ENCODE results near the gene LIMS1.
A peak's percentile ranks its signal among the peaks of the same experiment; 100 is the strongest.
"Not testable (repeated sequence)": the region's sequence is repeated elsewhere in the genome, so short reads cannot be mapped to it uniquely, and the experiment has no call there.

The LIMS1 gene, protein sequence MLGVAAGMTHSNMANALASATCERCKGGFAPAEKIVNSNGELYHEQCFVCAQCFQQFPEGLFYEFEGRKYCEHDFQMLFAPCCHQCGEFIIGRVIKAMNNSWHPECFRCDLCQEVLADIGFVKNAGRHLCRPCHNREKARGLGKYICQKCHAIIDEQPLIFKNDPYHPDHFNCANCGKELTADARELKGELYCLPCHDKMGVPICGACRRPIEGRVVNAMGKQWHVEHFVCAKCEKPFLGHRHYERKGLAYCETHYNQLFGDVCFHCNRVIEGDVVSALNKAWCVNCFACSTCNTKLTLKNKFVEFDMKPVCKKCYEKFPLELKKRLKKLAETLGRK

GRCh38 chr2:108533832-108534583, at the start of gene LIMS1:
LIMS1 (plus strand) TSS chr2:108534470; CDS start chr2:108534563, 93 bp downstream.
- FAIRE-seq = no peak

DNA sequence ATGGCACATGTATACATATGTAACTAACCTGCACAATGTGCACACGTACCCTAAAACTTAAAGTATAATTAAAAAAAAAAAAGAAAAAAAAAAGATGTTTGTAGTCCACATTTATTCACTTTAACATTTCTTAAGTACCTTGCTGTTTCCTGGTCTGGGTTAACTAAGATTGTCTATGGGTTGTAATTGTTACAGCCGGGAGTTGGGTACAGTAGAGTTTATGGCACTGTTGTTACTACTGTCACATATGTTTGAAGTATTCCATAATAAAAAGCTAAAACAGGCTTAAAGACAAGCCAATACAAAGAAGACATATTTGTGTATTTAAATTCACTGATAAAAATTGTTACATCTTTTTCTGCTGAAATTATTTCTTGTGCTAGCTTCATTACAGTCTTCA, 49.0 kb upstream of the LIMS1 start:
- no peak for FAIRE-seq

GRCh38 chr2:108490506-108491122, 43.7 kb upstream of the LIMS1 start:
- no peak for FAIRE-seq

- FAIRE-seq = no peak
These were observed 42.4 kb upstream of the LIMS1 start for GRCh38 chr2:108491848-108492247.

GRCh38 chr2:108492364-108492763, 41.9 kb upstream of the LIMS1 start:
- no peak for FAIRE-seq

DNA sequence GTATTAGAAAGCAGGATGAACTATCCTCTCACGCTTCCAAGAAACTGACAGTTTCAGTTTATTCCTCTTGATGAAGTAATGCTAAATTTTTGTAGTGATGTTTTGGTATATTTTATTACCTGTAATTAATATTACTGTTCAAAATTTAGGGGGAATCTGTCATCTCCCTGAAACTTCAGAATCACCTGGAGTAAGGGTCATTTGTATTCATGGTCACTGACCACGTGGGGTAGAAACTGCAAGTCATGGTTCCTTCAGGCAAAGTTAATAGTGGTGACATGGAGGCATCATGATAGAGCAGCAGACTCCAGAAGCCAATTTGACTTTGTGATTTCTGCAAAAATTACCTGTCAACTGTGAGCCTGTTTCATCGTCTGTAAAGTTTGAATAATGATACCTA, 38.1 kb upstream of the LIMS1 start:
- not testable (repeated sequence) for FAIRE-seq

DNA sequence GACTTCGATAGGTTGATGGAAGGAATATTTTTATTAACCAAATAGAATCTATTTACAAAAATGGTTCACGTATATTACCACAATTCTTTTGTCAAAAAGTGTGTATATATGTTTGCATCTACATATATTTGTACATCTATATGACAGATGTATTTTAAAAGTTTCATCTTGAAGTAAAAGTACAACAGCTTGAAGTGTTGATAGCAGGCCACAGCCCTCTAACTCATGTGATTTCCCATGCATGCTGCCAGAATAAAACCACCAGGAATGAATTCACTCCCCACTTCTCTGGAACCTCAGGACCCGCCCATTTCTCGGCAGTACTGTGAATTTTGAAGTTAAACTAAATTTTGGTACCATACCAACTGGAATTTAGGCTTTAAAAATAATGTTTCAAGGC, 26.6 kb upstream of the LIMS1 start:
- FAIRE-seq = not testable (repeated sequence)

GRCh38 chr2:108512431-108512830, 21.8 kb upstream of the LIMS1 start:
- not testable (repeated sequence) for FAIRE-seq

GRCh38 chr2:108514478-108514877, 19.8 kb upstream of the LIMS1 start:
- FAIRE-seq = peak; percentile 60

DNA sequence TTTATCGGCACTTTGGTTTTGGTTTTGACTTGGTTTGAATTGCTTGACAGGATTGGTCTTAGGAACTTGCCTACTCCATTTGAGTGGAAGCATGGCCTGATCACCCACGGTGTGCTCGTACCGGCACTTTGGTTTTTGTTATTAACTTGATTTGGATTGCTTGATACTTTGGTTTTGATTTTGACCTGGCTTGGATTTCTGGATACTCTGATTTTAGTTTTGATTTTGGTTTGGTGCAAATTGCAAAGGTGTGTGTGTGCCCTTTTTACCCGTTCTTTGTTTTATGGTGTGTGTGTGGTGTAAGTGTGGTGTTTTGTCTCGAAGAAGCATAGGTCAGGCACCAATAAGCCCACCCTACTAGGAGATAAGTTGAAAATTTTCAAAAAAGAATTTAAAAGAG, 9.6 kb upstream of the LIMS1 start:
- FAIRE-seq = not testable (repeated sequence)

GRCh38 chr2:108525258-108525657, 9.0 kb upstream of the LIMS1 start:
- FAIRE-seq = not testable (repeated sequence)

DNA sequence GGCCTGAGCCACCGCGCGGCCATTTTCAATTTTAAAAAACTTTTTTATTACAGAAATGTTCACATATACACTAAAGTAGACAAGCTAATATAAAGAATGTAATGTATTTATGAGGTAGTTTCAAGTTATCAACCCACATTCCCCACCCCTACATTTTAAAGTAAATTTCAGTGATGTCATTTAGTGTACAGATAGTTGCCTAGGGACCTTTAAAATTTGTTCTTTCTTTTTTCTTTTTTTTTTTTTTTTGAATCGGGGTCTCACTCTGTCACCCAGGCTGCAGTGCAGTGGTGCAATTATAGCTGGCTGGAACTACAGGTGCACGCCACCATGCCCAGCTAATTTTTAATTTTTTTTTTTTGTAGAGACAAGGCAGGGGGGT, 2.6 kb upstream of the LIMS1 start:
- FAIRE-seq = no peak

DNA sequence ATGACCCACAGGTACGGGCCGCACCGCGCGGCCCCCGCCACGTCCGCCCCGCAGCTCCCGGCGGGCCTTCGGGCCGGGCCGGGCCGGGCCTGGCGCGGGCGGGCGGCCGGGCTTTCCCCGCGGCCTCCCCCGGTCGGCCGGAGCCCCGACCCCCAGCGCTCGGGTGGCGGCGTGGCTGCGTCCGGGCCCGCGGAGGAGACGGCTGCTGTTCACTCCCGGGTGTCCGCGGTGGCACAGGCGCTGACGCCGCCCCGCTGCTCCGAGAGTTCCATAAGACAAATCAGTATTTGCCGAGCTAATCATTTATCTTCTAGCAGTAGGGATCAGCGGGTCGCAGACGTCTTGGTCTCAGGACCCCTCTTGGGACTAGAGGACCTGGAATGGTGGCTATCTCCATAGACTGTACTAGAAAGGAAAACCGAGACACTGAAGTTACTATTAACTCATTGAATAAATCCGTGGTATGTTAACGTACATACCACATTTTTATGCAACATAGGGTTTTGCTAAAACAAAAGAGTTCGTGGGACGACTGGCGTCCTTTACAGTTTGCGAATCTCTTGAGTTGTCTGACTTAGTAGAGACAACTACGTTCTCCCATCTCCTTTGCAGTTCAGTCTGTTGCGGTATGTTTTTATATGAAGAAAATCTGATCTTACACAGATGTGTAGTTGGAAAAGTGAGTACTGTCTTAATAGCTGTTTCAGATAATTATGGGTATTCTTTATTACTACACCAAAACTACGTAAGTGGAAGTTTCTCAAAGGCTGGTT, 500 bp downstream of the LIMS1 start:
- peak; percentile 8 for FAIRE-seq

DNA sequence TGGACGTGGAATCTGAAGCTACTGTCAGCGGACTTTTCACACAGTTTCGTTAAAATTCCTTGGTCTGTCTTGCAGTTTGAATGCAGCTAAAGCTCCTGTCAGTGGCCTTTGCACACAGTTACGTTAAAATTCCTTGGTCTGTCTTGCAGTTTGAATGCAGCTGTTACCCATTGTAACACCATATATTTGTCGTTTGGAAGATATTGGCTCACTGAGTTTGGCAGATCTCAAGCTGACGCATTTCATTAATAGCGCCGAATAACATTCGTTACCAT, 1.0 kb downstream of the LIMS1 start:
- no peak for FAIRE-seq

- FAIRE-seq = no peak
These were observed 2.0 kb downstream of the LIMS1 start for GRCh38 chr2:108536133-108536780.

DNA sequence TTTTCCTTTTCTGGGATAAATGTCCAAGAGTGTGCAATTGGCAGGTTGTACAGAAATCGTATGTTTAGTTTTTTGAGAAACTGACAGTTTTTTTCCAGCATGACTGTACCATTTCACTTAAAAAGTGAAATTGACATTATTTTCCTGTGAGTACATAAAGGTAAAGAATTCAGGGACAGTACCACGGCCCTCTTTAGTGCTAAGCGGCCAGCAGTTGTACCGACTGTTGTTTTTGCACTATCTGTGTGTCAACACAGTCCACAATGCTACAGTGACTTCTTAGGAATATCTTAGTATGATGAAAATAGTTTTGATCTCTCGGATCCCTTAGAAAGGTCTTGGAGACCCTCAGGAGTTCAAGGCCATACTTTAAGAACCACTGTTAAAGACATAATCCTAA, 2.6 kb downstream of the LIMS1 start:
- no peak for FAIRE-seq

DNA sequence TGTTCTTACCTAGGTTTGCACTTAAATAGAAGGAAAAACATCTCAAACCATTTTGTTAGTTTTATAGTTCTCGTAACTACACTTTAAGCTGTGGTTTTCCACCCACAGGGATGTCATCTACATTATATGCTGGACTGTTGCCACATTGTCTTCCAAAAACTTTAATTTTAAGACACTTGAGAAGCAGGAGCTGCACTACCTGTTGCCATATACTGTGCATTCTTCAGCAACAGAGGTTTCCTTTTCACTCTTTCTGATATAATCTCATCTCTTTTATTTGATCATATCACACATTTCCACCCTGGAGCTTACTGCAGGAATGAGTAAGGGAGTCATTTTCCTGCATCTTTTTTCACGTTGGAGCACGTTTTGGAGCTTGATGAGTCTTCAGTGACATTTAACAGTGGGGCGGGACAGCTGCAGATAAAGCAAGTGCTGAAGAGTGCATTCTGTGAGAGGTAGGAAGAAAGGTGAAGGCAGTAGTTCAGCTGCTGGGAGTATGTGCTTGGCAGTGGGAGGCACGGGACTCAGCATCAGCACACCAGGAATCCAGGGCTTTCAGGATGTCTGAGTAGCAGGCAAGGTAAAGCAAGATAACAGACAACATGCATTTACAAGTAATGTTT, 3.8 kb downstream of the LIMS1 start:
- FAIRE-seq = no peak

GRCh38 chr2:108541451-108541850, 7.2 kb downstream of the LIMS1 start:
- no peak for FAIRE-seq

GRCh38 chr2:108542071-108542470, 7.8 kb downstream of the LIMS1 start:
- peak; percentile 86 for FAIRE-seq

- no peak for FAIRE-seq
These were observed 13.3 kb downstream of the LIMS1 start for GRCh38 chr2:108547606-108548005.

GRCh38 chr2:108548208-108549003, 14.1 kb downstream of the LIMS1 start:
- FAIRE-seq = no peak

Measured in endometrium (tissue), 2 donors.